ENCODE measurements around the gene TMPRSS11F. TPM values are rescaled to one million over a fixed set of nuclear protein-coding genes. Genes with fewer than 3 reads are reported as not detected.

TMPRSS11F gene
- total RNA-seq, 1 experiment from 2014 or later = not detected

GRCh38 chr4:68124262-68124661 lies 5.4 kb downstream of the TMPRSS11F start:
- no CpG with 5 or more reads among the region's 9 CpGs for WGBS (ENCODE audit: extremely low coverage, insufficient read length, low lambda C conversion rate)
- peak overlapping the region in 2 of 3 experiments; percentile 67 to 92; a peak in 3 of 7 replicates for H3K27ac Mint-ChIP-seq
- no peaks in the 10 kb centered on the region for H3K27me3 ChIP-seq (ENCODE audit: insufficient read depth, low read length)

More at GRCh38 chr4:68124262-68124661, 5.4 kb downstream of the TMPRSS11F start:
- Histone ChIP-seq H3K4me2 (ENCODE audit: insufficient read depth, insufficient read length, low read length) (no peak overlapping the region), H3K18ac (ENCODE audit: insufficient read length, low read depth, low read length) (no peak overlapping the region), H4K91ac (ENCODE audit: insufficient read length, low read depth, low read length) (no peak overlapping the region), H3K4ac (ENCODE audit: low read depth, low read length) (no peak overlapping the region), H4K5ac (ENCODE audit: insufficient read length, low read depth, low read length) (no peak overlapping the region), H2AFZ (ENCODE audit: low read length) (no peak overlapping the region), H2AK5ac (ENCODE audit: insufficient read length, low read length) (no peak overlapping the region), H3K27ac (ENCODE audit: insufficient read length, low read depth, low read length) (no peak overlapping the region), H2BK15ac (ENCODE audit: low read depth, low read length) (no peak overlapping the region), H3K79me2 (ENCODE audit: insufficient read depth, low read length) (no peaks in the 10 kb centered on the region), H3K23me2 (ENCODE audit: insufficient read length, low read depth, low read length, poor library complexity, severe bottlenecking) (no peaks in the 10 kb centered on the region), H2BK5ac (ENCODE audit: insufficient read length, low read length) (no peak overlapping the region), H3T11ph (ENCODE audit: low read length) (no peak overlapping the region), H3K79me1 (ENCODE audit: insufficient read depth, low read depth, low read length, poor library complexity, severe bottlenecking) (no peaks in the 10 kb centered on the region), H4K8ac (replicated peaks; ENCODE audit: insufficient read length, low read depth, low read length) (no peak overlapping the region), H3K9ac (ENCODE audit: extremely low read depth, insufficient read length, low read length) (no peak overlapping the region), H4K20me1 (ENCODE audit: control insufficient read depth, insufficient read depth, insufficient read length) (no peaks in the 10 kb centered on the region), H2BK120ac (ENCODE audit: low read depth, low read length, poor library complexity, severe bottlenecking) (no peak overlapping the region), H3K14ac (ENCODE audit: insufficient read depth, low read length) (no peak overlapping the region), H2BK12ac (ENCODE audit: insufficient read length, low read depth, low read length) (no peak overlapping the region), H2BK20ac (ENCODE audit: low read depth, low read length, poor library complexity, severe bottlenecking) (no peak overlapping the region), H3K56ac (ENCODE audit: insufficient read length, low read depth, low read length) (no peak overlapping the region), H3K23ac (ENCODE audit: insufficient read length, low read depth, low read length) (no peak overlapping the region), H3K4me1 (ENCODE audit: insufficient read depth, low read length) (no peaks in the 10 kb centered on the region; the same call in 1 of the 2 replicates), H3K9me3 (ENCODE audit: control insufficient read depth, low read depth, low read length) (no peaks in the 10 kb centered on the region)
- H3K36me3 Mint-ChIP-seq (ENCODE audit: insufficient read depth in 1 of 3, low read depth in 3 of 3) = peaks cover 0 to 4% (median 2%) of the 10 kb centered on the region in 3 experiments; a peak in 2 of 7 replicates
- H3K4me3 Mint-ChIP-seq = no peak overlapping the region
- no peak for DNase-seq
- H3K9me3 Mint-ChIP-seq = peaks cover 0 to 5% of the 10 kb centered on the region in 2 experiments; a peak in 1 of 5 replicates
- H3K4me1 Mint-ChIP-seq = peaks cover 12 to 22% of the 10 kb centered on the region in 2 experiments
- H3K27me3 Mint-ChIP-seq (ENCODE audit: low read depth) = no peaks in the 10 kb centered on the region
- no peak for TF ChIP-seq CTCF (conservative IDR thresholded peaks at IDR 0.05)
